ENCODE results near the gene NPAS2. TPM values are rescaled to one million over a fixed set of nuclear protein-coding genes. Genes with fewer than 3 reads are reported as not detected.

The NPAS2 gene
- total and polyA plus RNA-seq, 2 of the 8 experiments (the other 6 are each of a cell fraction or from before 2014, with no cell fraction given) = 1.8 to 1.9 TPM

- Histone ChIP-seq H3K14ac (ENCODE audit: insufficient read length) (no peak overlapping the region), H3K18ac (ENCODE audit: extremely low read depth, low read length) (no peak overlapping the region), H2BK15ac (ENCODE audit: low read length) (no peak overlapping the region), H3K36me3 (ENCODE audit: control insufficient read depth in 2 of 4, insufficient read depth in 4 of 4, low read length in 3 of 4) (no peaks in the 10 kb centered on the region), H4K8ac (ENCODE audit: extremely low read depth, insufficient read depth, low read length) (no peak overlapping the region), H4K20me1 (replicated peaks in 1 of 2; ENCODE audit: control insufficient read depth in 1 of 2, insufficient read depth in 2 of 2, low read length in 2 of 2) (no peaks in the 10 kb centered on the region), H3K9ac (replicated peaks in 1 of 4; ENCODE audit: extremely low read depth in 1 of 4, low read depth in 3 of 4, low read length in 3 of 4) (no peak overlapping the region), H3K27me3 (replicated peaks in 1 of 4; ENCODE audit: control insufficient read depth in 3 of 4, extremely low read depth in 1 of 4, insufficient read depth in 3 of 4, low read length in 3 of 4) (no peaks in the 10 kb centered on the region), H3K4me2 (ENCODE audit: insufficient read depth in 1 of 2, low read depth in 2 of 2, low read length in 2 of 2) (no peak overlapping the region), H3K27ac (ENCODE audit: low read depth, low read length) (no peak overlapping the region), H3K23ac (ENCODE audit: insufficient read length) (no peak overlapping the region), H2BK12ac (ENCODE audit: low read depth, low read length) (no peak overlapping the region), H2AFZ (ENCODE audit: low read length) (no peak overlapping the region), H3K4ac (replicated peaks; ENCODE audit: insufficient read length, low read depth, low read length) (no peak overlapping the region), H4K91ac (replicated peaks; ENCODE audit: insufficient read length, low read length) (no peak overlapping the region), H2BK120ac (replicated peaks; ENCODE audit: low read depth, low read length) (no peak overlapping the region), H2AK5ac (ENCODE audit: low read depth, low read length) (no peak overlapping the region), H3K9me3 (ENCODE audit: insufficient read depth in 2 of 2, low read depth in 1 of 2, low read length in 1 of 2) (no peaks in the 10 kb centered on the region), H2BK20ac (ENCODE audit: low read length) (no peak overlapping the region), H3K79me1 (ENCODE audit: low read depth, low read length) (no peaks in the 10 kb centered on the region), H2BK5ac (ENCODE audit: low read depth, low read length) (no peak overlapping the region; the same call in 1 of the 2 replicates), H3K4me1 (replicated peaks in 1 of 4; ENCODE audit: control insufficient read depth in 3 of 4, insufficient read depth in 4 of 4, low read length in 3 of 4) (peaks cover 0 to 9% (median 4%) of the 10 kb centered on the region in 4 experiments; a peak in 5 of 7 replicates), H3K79me2 (ENCODE audit: control insufficient read depth in 1 of 2, insufficient read depth in 2 of 2, low read length in 2 of 2) (no peaks in the 10 kb centered on the region), H3K4me3 (ENCODE audit: extremely low read depth in 1 of 4, insufficient read depth in 2 of 4, low read depth in 3 of 4, low read length in 4 of 4) (no peak overlapping the region), H3K23me2 (ENCODE audit: low read depth, low read length) (no peaks in the 10 kb centered on the region), H4K5ac (ENCODE audit: insufficient read length, low read depth, low read length) (no peak overlapping the region), H3K56ac (replicated peaks; ENCODE audit: insufficient read length, low read depth, low read length) (no peak overlapping the region)
- POLR2A ChIA-PET (ENCODE audit: partially characterized antibody) = no interaction called here
- FAIRE-seq (no peak), DNase-seq (ENCODE audit: low read depth in 1 of 2, low spot score in 2 of 2) (no peak)
- CTCF ChIA-PET (ENCODE audit: partially characterized antibody) = interaction anchor here (1.3 kb wide), 1 partner anchor 40 kb away, joined by 3 read pairs; no protein-coding TSS in a partner anchor
- TF ChIP-seq KDM4A (IDR thresholded peaks at IDR 0.05; ENCODE audit: low read depth, low read length, severe bottlenecking) (no peak), BRCA1 (IDR thresholded peaks at IDR 0.05; ENCODE audit: low read depth, low read length) (no peak), SRF (IDR thresholded peaks at IDR 0.05; ENCODE audit: low read depth, low read length) (no peak), EGR1 (IDR thresholded peaks at IDR 0.05; ENCODE audit: borderline replicate concordance, low read depth, low read length) (no peak), FOSL1 (IDR thresholded peaks at IDR 0.05; ENCODE audit: insufficient read depth, low read depth, low read length) (no peak), CTBP2 (IDR thresholded peaks at IDR 0.05; ENCODE audit: borderline replicate concordance, insufficient read depth, insufficient read length, low read length) (no peak), RFX5 (IDR thresholded peaks at IDR 0.05; ENCODE audit: borderline replicate concordance, low read depth, low read length) (no peak), RXRA (IDR thresholded peaks at IDR 0.05; ENCODE audit: insufficient read depth, low read depth, low read length) (no peak), KDM5A (IDR thresholded peaks at IDR 0.05; ENCODE audit: low read length) (no peak), CBX8 (IDR thresholded peaks at IDR 0.05; ENCODE audit: borderline replicate concordance, low read depth, low read length) (no peak), HDAC6 (IDR thresholded peaks at IDR 0.05; ENCODE audit: low read depth, low read length) (no peak)
- WGBS, 2 experiments (ENCODE audit: extremely low coverage in 1 of 2, insufficient coverage in 1 of 2, insufficient read length in 1 of 2, insufficient replicate concordance in 2 of 2, low coverage in 1 of 2, low lambda C conversion rate in 2 of 2, missing lambda C conversion rate in 1 of 2) = 93% methylated on average over 8 of the region's 8 CpGs; no CpG with 5 or more reads in 1 of the 2 experiments
Measured at GRCh38 chr2:100945930-100946607, 126.1 kb downstream of the NPAS2 start.

Measured in H1 (cell line).